Fibroblast of lung (primary cell): ENCODE measurements around the gene SRGAP2B.
"Not testable (repeated sequence)": the region's sequence is repeated elsewhere in the genome, so short reads cannot be mapped to it uniquely, and the experiment has no call there.

ENCODE experiments used
- CTCF ChIP-seq, 2 donors: IDR thresholded peaks in 1 of 2; conservative IDR thresholded peaks in 1 of 2; 1 replicate in 1 of 2; 2 replicates in 1 of 2; pipeline ENCODE4 v1.5.1; 2011 to 2012; ENCODE audit warnings: low read length in 2 of 2, control low read depth in 1 of 2, inconsistent platforms in 1 of 2, low read depth in 1 of 2, mild to moderate bottlenecking in 1 of 2
- EZH2 ChIP-seq: IDR thresholded peaks from 2 replicates; pipeline ENCODE4 v1.5.1; 2012; ENCODE audit warnings: low read length, control low read depth, mild to moderate bottlenecking; ENCODE audit errors: missing control alignments

DNA sequence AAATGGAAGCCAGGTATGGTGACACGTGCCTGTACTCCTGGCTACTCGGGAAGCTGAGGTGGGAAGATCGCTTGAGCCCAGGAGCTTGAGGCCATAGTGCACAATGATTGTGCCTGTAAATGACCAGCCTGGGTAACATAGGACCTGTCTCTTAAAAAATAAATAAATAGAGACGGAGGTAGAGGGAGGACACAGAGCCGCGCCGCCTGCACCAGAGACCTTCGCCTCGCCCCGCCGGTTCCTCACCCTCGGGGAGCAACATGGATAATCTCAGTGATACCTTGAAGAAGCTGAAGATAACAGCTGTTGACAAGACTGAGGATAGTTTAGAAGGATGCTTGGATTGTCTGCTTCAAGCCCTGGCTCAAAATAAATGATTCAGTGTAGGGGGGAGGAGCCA lies 130.4 kb downstream of the SRGAP2B start:
- not testable (repeated sequence) for TF ChIP-seq CTCF (conservative IDR thresholded peaks at IDR 0.05 in 1 of 2, IDR thresholded peaks at IDR 0.05 in 1 of 2; ENCODE audit: low read depth in 1 of 2, low read length in 2 of 2); EZH2
